HepG2 (cell line): ENCODE data around the gene HEXIM1. TPM values are rescaled to one million over a fixed set of nuclear protein-coding genes. Genes with fewer than 3 reads are reported as not detected.

Experiments used
- ARID5B ChIP-seq: IDR thresholded peaks from 2 replicates; pipeline ENCODE4 v1.4.0; 2020; ENCODE audit warnings: mild to moderate bottlenecking, missing genetic modification reagents
- ARNT2 ChIP-seq: sonication (generic); formaldehyde crosslinking; IDR thresholded peaks from 2 replicates; pipeline ENCODE4 v1.8.0; 2022; ENCODE audit warnings: mild to moderate bottlenecking, low read depth, missing genetic modification reagents, moderate library complexity
- BORCS8-MEF2B ChIP-seq: sonication (generic); formaldehyde crosslinking; IDR thresholded peaks from 2 replicates; pipeline ENCODE4 v1.8.0; 2022; ENCODE audit warnings: mild to moderate bottlenecking, missing genetic modification reagents
- ELF4 ChIP-seq: sonication (generic); formaldehyde crosslinking; IDR thresholded peaks from 2 replicates; pipeline ENCODE4 v1.5.0; 2020; ENCODE audit warnings: missing genetic modification reagents, mild to moderate bottlenecking, moderate library complexity, borderline replicate concordance
- FOSL1 ChIP-seq: sonication (generic); formaldehyde crosslinking; IDR thresholded peaks from 2 replicates; pipeline ENCODE4 v1.9.0; 2021; ENCODE audit warnings: missing genetic modification reagents, borderline replicate concordance
- HIVEP1 ChIP-seq: sonication (generic); formaldehyde crosslinking; IDR thresholded peaks from 2 replicates; pipeline ENCODE4 v1.4.0; 2020; ENCODE audit warnings: mild to moderate bottlenecking, missing genetic modification reagents
- HNF4A ChIP-seq: sonication (generic); formaldehyde crosslinking; IDR thresholded peaks from 2 replicates; pipeline ENCODE4 v1.4.0; 2020; ENCODE audit warnings: missing genetic modification reagents
- HNRNPUL1 ChIP-seq: fragments of 200-400 bp; formaldehyde crosslinking; IDR thresholded peaks from 2 replicates; pipeline ENCODE4 v1.6.1; 2017; ENCODE audit warnings: low read depth, mild to moderate bottlenecking, low read length, moderate library complexity
- MAFF ChIP-seq: IDR thresholded peaks from 2 replicates; pipeline ENCODE4 v1.6.1; 2011; ENCODE audit warnings: low read depth, low read length, improper control_type of control experiment
- MZF1 ChIP-seq: sonication (generic); formaldehyde crosslinking; IDR thresholded peaks from 2 replicates; pipeline ENCODE4 v1.8.1; 2023; ENCODE audit warnings: mild to moderate bottlenecking, missing genetic modification reagents, borderline replicate concordance
- SAP130 ChIP-seq: IDR thresholded peaks from 2 replicates; pipeline ENCODE4 v1.6.1; 2016; ENCODE audit warnings: low read depth
- SMAD3 ChIP-seq: sonication (generic); formaldehyde crosslinking; IDR thresholded peaks from 2 replicates; pipeline ENCODE4 v1.4.0; 2020; ENCODE audit warnings: missing genetic modification reagents
- TAF1 ChIP-seq: sonication (generic); formaldehyde crosslinking; IDR thresholded peaks from 2 replicates; pipeline ENCODE4 v1.4.0; 2020; ENCODE audit warnings: missing genetic modification reagents
- TFDP1 ChIP-seq: IDR thresholded peaks from 2 replicates; pipeline ENCODE4 v1.6.1; 2016; ENCODE audit warnings: missing compliant biosample characterization, missing genetic modification reagents, borderline replicate concordance
- THAP11 ChIP-seq: IDR thresholded peaks from 2 replicates; pipeline ENCODE4 v1.6.1; 2016; ENCODE audit warnings: missing biosample characterization, missing genetic modification reagents
- YEATS4 ChIP-seq: sonication (generic); formaldehyde crosslinking; IDR thresholded peaks from 2 replicates; pipeline ENCODE4 v1.4.0; 2020; ENCODE audit warnings: missing genetic modification reagents, borderline replicate concordance
- ZFY ChIP-seq: sonication (generic); formaldehyde crosslinking; IDR thresholded peaks from 2 replicates; pipeline ENCODE4 v1.4.0; 2020; ENCODE audit warnings: missing genetic modification reagents
- ZNF263 ChIP-seq: sonication (generic); formaldehyde crosslinking; IDR thresholded peaks from 2 replicates; pipeline ENCODE4 v1.4.0; 2020; ENCODE audit warnings: missing genetic modification reagents
- ZNF350 ChIP-seq: sonication (generic); formaldehyde crosslinking; IDR thresholded peaks from 2 replicates; pipeline ENCODE4 v1.4.0; 2020; ENCODE audit warnings: mild to moderate bottlenecking, low read depth, missing genetic modification reagents, borderline replicate concordance
- ZNF543 ChIP-seq: sonication (generic); formaldehyde crosslinking; IDR thresholded peaks from 2 replicates; pipeline ENCODE4 v1.4.0; 2020; ENCODE audit warnings: mild to moderate bottlenecking, missing genetic modification reagents
- ZNF580 ChIP-seq: IDR thresholded peaks from 2 replicates; pipeline ENCODE4 v1.6.1; 2016; ENCODE audit warnings: low read depth, borderline replicate concordance
- ZNF891 ChIP-seq: sonication (generic); formaldehyde crosslinking; IDR thresholded peaks from 2 replicates; pipeline ENCODE4 v1.5.0; 2020; ENCODE audit warnings: mild to moderate bottlenecking, missing genetic modification reagents
- polyA plus RNA-seq, 8 experiments: library from polyadenylated mRNA; depleted of rRNA in 3 of 8; stranded (reverse) in 7 of 8; unstranded in 1 of 8; fragments of >200 nt; fragmentation: Illumina TruSeq in 4 of 8; extraction: Trizol in 4 of 8; gene quantifications; 2 replicates each; pipeline versions ENCODE4 v1.2.1 to v1.2.3, GENCODE V29; 2011 to 2016; ENCODE audit warnings: low read depth in 4 of 8, missing spikeins in 1 of 8, mixed read lengths in 1 of 8; ENCODE audit not compliant: insufficient read depth in 1 of 8
- total RNA-seq, 5 experiments: library from RNA; depleted of rRNA; stranded (reverse); fragments of >200 nt; fragmentation: Illumina TruSeq; extraction: Trizol; gene quantifications; 2 replicates each; pipeline ENCODE4 v1.2.3, GENCODE V29; 2016; ENCODE audit warnings: low read depth in 1 of 5
- TF ChIP-seq, protein P1 (sequence below): sonication (generic); formaldehyde crosslinking; IDR thresholded peaks from 2 replicates; pipeline ENCODE4 v1.4.0; 2020; ENCODE audit warnings: missing genetic modification reagents, low read depth, mild to moderate bottlenecking, borderline replicate concordance

HEXIM1 gene
- total and polyA plus RNA-seq, 2 of the 13 experiments (the other 11 are each of a cell fraction or from before 2014, with no cell fraction given) = 10.5 to 16.6 TPM

DNA sequence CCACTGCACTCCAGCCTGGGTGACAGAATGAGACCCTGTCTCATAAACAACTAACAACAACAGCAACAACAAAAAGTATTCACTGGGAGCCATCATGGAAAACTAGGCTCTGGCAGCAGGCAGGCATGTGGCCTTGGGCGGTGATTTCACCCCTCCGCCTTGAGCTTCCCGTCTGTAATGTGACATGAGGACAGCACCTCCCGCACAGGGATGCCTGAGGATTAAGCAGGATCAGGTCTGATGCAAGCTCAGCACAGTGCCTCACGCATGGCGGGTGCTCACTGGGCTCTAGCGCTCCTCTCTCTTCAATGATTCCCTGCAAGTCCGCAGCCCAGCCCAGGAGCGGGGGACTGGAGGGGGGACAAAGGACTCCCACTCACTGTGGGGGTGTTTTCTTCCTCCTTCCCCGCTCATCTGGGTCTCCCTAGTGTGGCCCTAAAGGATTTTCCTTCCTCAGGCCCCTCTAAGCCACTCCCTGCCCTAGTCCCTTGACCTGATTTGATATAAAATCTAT, 18.8 kb upstream of the HEXIM1 start (continued):
- TF ChIP-seq TFDP1 (CRISPR knock-in tag) = peak; percentile 70; the same call in 1 of the 2 replicates
- TF ChIP-seq HNRNPUL1 = no peak
- TF ChIP-seq YEATS4 (CRISPR knock-in tag) = no peak
- TF ChIP-seq ARID5B (CRISPR knock-in tag) = peak; percentile 74
- TF ChIP-seq ZFY = 0 out of 2 replicates have a peak, but pooled peaks have one; percentile 29
- peak; percentile 76 for TF ChIP-seq SAP130 (CRISPR knock-in tag)
- TF ChIP-seq, protein P1, sequence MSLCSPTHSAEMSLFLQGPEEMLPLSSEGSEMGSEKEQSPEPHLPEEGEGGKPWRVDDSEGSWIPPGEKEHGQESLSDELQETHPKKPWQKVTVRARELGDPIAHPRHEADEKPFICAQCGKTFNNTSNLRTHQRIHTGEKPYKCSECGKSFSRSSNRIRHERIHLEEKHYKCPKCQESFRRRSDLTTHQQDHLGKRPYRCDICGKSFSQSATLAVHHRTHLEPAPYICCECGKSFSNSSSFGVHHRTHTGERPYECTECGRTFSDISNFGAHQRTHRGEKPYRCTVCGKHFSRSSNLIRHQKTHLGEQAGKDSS (CRISPR knock-in tag) = peak; percentile 60; the same call in 1 of the 2 replicates
- TF ChIP-seq ARNT2 = 0 out of 2 replicates have a peak, but pooled peaks have one; percentile 50
- TF ChIP-seq FOSL1 (CRISPR knock-in tag) = no peak
- 0 out of 2 replicates have a peak, but pooled peaks have one; percentile 31 for TF ChIP-seq HNF4A (CRISPR knock-in tag)
- peak; percentile 27; the same call in 1 of the 2 replicates for TF ChIP-seq ZNF891 (CRISPR knock-in tag)
- 0 out of 2 replicates have a peak, but pooled peaks have one; percentile 5 for TF ChIP-seq BORCS8-MEF2B
- TF ChIP-seq ZNF543 (CRISPR knock-in tag) = no peak
- TF ChIP-seq TAF1 (CRISPR knock-in tag) = peak; percentile 47; the same call in 1 of the 2 replicates
- TF ChIP-seq MZF1 = 0 out of 2 replicates have a peak, but pooled peaks have one; percentile 50
- peak; percentile 98 for TF ChIP-seq ZNF263 (CRISPR knock-in tag)
- peak; percentile 50; the same call in 1 of the 2 replicates for TF ChIP-seq ZNF580 (CRISPR knock-in tag)
- peak; percentile 53; the same call in 1 of the 2 replicates for TF ChIP-seq HIVEP1 (CRISPR knock-in tag)
- TF ChIP-seq THAP11 (CRISPR knock-in tag) = peak; percentile 66
- peak; percentile 60; the same call in 1 of the 2 replicates for TF ChIP-seq MAFF
- TF ChIP-seq SMAD3 (CRISPR knock-in tag) = peak; percentile 81
- TF ChIP-seq ELF4 (CRISPR knock-in tag) = no peak
- TF ChIP-seq ZNF350 = peak; percentile 73
